Renal cortical epithelial cell (primary cell): ENCODE data around the gene EPB42. TPM values are rescaled to one million over a fixed set of nuclear protein-coding genes. Genes with fewer than 3 reads are reported as not detected.
"Not testable (repeated sequence)": the region's sequence is repeated elsewhere in the genome, so short reads cannot be mapped to it uniquely, and the experiment has no call there.

Experiments
- DNase-seq: peaks from one replicate; pipeline ENCODE4 v3.0.0-alpha.2; 2011; ENCODE audit warnings: low read depth
- total RNA-seq: library from RNA; depleted of rRNA; stranded (reverse); fragments of >200 nt; gene quantifications from 2 replicates; pipeline ENCODE4 v1.2.3, GENCODE V29; 2014

Gene EPB42
- total RNA-seq, 1 donor from 2014 or later, result not detected

DNA sequence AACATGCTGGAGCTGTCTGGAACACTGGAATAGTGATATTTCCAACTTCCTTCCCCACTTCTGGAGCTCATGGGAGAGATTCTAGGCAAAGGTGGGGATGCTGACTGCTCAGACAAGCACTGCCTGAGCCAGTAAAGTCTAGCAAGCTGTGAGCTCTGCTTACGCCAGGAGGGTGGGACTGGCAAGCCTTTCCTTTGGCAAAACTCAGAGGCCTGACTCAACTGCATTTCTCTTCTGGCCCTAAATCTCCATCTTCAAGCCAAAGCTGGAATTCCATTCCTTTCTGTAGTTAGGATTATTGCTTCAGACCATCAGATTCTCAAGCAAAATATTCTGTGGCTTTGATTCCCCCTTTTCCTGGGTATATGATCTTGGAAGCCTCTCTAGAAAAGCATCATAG lies 20.3 kb upstream of the EPB42 start:
- DNase-seq, result no peak

DNA sequence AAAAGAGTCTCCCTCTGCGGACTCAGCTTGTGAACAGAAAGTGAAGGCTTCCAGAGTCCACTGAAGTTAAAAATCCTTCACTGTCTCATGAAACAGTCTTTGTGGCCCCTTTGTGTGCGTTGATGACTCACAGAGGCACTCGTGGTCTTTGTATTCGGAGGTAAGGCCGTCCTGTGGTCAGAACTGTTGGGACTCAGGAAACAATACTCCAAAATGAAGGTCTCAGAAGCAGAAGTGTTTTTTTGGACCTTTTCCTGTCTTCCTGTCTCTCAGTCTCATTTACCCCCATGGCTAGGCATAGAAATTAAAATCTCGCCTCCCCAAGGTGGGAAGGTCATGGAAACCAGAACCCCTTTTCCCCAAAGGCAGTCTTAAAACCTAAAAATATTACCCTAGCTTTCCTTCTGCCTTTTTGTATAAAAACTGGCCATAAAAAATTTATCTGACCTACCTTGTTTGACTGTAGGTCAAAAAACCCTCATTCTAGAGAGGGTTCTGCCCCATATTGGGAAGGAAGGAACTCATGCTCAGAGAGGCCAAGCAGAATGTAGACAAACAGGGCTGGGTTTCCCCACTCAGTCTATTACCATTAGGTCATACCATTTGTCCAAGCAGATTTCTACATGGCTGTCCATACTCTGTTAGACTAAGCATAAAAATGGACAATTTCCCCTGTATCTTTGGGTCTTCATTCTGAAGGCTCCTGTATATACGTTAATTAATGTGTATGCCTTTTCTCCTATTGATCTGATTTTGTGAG lies 19.1 kb upstream of the EPB42 start:
- DNase-seq, result peak; percentile 43

DNA sequence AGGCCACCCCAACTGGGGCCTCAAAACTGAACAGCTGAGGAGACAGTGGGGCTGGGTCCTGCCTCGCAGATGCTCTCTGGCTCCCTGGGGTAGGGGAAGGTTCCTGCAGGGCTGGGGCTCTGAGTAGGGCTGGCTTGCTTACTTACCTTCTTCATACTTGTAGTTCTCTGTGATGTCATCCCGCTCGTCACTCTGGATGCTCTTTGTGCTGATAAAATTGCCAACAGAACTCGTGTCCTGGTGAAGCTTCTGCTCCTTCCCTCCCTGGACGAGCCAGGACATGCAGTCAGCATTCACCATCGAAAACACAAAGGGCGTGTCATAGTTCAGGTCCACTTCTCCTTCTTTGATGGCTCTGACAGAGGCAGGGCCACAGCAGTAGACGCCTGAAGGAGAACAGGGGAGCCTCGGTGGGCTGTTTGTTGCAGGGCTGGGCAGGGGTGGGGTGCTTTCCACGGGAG lies 17.9 kb upstream of the EPB42 start:
- no peak for DNase-seq

DNA sequence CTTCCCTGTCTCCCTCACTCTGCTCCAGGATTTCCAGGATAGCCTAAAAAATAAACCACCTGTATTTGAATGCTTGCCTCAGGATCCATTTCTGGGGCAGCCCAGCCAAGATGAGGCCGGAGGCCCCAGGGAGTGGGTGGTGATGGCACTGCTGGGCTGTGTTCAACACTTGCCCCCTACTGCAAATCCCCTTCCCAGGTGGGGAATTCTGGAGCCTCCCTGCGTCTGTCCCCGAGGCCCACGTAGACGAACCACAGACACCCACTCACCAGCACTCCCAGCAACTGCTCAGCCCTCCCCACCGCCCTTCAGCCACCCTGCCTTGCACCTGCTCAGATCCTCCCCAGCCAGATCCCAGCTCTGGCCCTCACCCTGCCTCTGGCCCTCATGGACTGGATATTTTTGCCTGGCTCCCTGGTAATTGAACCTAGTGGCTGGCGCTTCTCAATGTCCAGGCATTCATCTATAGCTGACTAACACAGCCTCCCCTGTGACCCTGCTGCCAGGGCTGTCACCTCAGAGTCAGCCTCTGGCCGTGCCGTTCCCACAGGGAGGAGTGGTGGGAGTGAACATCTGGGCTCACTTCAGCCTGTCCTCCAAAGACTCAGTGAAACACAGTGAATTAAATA lies 17.1 kb upstream of the EPB42 start:
- DNase-seq, result no peak

DNA sequence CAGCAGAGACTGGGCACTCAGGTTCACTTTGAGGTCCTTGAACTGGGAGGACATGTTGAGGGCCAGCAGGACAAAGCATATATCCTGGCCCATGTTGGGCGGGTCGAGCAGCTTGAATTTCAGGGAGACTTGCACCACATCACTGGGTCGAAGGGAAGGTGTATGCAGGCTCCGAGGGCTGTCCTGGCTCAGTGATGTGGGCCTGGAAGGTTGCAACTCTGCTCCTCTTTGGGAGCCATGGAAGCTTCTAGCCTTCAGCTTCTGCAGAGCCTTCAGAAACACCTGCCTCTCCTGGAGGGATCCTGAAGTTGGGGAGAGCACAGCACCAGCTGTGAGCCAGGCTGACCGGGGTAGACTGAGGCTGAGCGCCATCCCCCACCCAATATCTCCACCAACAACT lies 14.7 kb upstream of the EPB42 start:
- DNase-seq, result no peak

DNA sequence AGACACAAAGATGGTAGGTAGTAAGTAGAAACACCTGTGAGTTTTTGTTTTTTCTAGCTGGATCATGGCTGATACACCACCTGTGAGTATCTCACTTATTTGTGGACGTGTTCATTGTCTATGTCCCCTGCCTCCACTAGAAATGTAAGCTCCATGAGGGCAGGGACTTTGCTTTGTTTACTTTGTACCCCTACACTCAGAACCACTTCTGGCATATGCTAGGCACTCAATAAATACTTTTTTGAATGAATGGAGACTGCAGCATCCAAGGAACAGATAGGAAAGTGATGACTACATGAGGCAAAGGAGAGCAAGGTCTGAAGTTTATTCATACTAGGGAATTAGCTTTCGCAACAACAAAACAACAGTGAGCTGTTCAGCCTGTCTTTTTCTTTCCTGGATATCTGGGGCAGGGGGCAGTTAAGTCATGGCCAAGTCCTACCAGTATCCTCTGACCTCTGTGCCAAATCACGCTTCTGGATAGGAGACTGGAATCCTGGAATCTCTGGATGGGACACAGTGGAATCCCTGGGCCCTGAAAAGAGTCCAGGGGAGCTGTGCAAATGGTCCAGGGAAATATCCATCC lies 11.6 kb upstream of the EPB42 start:
- no peak for DNase-seq

DNA sequence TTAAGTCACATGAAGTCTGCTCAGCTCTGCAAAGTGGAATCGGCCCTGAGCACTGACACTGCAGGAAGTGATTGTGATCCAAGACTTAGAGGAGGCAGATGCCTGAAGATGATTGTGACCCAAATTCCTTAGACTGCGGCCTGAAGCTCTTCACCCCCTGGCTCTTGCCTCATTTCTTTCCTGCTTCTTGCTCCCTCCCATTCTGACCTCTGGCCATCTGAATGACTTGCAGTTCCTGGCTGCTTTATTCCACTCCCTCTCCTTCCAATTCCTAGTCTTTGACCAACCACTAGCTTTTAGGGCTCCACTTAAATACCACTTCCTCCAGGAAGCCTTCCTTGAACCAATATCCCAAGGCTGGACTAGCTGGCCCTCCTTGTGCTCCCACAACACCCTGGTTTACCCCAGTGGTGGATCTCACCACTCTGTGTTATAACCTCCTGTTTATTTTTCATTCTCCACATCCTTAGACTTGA lies 9.9 kb upstream of the EPB42 start:
- peak; percentile 15 for DNase-seq

DNA sequence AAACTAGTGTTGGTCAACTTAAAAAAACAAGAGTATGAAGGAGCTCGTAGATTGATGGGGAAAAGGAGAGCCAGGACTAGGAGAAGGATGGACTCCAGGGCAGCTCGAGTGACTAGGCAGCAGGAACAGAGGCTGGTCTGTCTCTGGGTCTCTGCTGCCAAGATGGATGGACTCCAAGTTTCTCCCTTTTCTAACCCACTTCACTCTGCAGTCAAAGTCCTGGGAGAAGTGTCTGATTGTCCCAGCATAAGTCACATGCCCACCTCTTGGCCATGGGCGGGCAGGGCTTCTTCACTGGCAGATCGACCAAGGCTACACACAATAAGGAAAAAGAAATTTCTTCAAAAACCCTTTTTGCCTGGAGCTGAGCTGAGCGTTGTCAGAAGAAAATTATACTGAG lies 9.2 kb upstream of the EPB42 start:
- DNase-seq, result no peak

DNA sequence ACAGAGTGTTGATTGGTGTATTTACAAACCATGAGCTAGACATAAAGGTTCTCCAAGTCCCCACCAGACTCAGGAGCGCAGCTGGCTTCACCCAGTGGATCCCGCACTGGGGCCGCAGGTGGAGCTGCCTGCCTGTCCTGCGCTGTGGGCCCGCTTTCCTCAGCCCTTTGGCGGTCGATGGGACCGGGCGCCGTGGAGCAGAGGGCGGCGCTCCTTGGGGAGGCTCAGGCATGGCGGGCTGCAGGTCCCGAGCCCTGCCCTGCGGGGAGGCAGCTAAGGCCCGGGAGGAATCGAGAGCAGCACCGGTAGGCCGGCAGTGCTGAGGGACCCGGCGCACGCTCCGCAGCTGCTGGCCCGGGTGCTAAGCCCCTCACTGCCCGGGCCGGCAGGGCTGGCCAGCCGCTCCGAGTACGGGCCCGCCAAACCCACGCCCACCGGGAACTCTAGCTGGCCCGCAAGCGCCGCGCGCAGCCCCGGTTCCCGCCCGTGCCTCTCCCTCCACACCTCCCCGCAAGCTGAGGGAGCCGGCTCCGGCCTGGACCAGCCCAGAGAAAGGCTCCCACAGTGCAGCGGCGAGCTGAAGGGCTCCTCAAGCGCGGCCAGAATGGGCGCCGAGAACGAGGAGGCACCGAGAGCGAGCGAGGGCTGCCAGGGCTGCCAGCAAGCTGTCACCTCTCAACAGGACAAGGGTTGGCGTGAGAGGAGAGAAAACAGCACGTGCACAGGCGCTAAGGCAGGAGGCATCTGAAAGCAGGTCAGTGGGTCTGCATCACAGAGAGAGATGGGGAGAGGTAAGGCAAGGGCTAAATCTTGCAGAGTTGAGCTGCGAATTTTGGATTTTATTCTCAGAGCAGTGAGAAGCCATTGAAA lies 5.9 kb upstream of the EPB42 start:
- DNase-seq, result no peak

DNA sequence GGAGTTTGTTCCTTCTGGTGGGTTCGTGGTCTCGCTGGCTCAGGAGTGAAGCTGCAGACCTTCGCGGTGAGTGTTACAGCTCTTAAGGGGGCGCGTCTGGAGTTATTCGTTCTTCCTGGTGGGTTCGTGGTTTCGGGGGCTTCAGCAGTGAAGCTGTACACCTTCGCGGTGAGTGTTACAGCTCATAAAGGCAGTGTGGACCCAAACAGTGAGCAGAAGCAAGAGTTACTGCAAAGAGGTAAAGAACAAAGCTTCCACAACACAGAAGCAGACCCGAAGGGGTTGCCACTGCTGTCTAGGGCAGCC lies 5.1 kb upstream of the EPB42 start:
- DNase-seq, result not testable (repeated sequence)

DNA sequence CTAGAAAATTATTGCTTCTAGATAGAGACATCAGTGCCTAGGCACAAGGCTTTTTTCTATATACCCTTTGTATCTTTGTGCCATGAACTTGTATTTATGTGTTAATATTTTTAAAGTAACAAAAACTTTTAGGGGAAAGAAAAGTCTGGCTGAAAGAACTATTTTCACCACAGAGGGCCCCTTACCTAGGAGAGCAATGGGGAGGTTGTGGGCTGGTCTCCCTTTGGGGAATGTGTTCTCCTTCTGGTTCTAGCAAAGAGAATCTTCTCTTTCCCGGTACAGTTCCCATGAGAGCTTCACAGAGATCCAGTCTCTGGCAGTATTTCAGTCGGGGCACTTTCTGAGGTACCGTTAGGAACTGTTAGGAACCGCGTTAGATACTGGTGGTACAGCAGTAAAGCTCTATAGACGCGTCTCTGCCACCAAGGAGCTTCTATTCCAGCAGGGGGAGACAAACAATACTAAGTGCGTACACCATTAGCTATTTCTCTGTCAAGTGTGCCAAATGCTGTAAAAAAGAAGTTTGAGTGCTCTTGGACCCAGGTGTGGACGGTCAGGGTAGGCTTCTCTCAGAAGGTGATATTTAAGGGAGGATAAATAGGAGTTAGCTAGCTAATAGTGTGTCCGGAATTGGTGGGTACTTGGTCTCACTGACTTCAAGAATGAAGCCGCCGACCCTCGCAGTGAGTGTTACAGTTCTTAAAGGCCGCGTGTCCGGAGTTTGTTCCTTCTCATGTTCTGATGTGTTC lies 4.6 kb upstream of the EPB42 start:
- peak; percentile 69 for DNase-seq

DNA sequence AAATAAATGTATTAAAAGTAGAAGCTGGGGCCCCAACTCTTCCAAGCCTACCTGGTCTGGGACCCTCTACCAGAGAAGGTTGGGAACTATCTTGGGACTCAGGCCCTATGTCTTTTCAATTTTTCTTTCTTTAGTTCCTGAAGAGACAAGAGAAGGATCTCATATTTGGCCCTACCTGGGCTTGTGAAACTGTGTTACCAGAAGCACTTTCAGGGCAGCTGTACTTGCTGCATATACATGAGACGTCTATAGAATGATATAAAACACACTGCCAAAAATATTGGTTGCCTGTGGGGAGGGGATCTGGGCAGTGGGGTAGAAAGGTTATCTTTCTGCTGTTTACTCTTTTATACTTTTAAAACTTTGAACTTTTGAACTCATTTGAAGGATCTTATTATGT lies 604 bp upstream of the EPB42 start:
- DNase-seq, result no peak

DNA sequence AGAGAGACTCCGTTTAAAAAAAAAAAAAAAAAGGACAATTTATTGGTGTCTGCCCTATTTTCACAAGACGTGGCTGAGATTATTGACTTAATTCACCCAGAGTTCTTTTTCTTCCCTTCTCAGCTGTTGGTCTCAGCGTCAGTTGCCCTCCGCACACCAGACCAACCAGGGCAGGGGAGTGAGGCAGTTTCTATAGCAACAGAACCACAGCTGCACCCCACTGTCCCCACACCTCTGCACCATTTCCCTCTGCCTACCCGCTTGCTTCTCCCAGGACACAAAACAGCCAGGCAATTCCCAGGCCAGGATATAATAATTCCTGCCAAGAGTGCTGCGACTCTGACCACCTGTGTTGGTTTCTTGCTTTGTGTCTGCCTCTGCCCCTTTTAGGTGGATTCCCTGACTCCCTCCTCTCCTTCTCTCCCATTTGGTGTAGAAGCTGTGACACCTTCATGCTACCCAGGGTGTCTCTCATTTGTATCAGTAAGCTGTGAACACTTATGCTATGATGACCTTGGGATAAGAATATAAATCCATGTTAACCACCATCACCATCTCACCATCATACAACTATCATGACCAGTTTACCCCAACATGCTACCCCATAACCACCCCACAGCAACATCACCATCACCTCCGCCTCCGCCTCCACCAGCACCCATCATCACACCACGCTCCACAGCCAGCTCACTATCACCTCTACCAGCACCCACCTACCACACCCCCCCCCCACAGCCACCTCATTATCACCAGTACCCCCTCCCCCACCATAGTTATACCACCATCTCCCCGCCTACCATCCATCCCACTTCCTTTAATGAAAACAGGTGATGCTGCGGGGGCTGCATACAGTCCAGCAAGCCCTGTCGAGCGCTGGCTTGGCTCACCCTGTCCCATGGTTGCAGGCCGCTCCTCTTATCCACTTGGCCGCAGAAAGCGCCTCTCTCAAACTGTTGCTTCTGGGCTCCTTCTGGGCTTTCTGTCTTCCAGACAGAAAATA lies 589 bp downstream of the EPB42 start:
- no peak for DNase-seq

DNA sequence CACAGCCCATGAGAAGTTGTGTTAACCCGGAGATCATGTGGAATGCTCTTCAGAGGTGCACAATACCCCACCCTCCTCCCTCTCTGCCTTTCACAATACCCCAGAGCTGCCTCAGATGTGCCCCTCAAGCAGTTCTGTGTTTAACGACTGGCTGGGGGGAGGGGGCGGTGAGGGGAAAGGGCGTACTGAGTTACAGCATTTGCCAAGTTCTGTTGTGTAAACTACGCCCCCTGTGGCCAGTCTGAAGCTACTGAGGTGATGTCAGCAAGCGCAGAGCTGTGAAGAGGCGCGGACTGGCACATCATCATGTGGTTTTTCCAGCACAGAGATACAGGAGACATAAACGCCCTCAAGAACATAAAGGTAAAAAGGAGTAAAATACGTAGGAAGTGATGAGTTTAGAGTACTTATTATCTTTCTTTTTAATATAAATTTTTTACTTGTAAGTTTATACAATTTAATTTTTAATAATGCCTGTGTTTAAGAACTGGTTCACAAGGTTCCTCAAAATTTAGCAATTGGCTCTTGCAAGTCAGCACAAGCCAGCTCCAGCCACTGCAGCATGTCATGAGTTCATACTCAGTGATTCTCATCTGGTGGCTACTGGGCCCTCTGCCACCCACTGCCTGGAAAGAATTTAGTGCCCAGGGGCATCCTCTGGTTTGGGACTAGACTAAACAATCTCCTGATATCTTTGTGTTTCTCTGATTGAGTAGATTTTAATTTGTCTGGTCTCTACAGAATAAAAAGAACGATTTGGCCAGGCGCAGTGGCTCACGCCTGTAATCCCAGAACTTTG lies 1.7 kb downstream of the EPB42 start:
- DNase-seq, result no peak

DNA sequence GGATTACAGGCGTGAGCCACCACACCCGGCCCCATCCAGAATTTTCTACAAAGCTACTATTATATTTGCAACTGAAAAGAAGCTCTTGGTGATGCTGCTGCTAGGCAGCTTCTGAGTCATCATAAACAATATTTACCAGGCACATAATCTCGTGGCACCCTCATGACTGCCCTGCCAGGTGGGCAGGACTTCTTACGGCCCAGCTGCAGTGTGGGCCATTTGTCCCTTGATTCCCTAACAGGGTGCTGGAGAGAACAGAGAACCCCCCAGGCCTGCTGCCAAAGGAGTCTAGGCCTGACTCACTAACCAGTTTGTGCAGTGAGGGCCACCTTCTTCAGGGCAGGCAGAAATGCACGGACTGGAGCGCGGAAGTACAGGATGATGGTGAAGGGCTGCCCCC lies 4.9 kb downstream of the EPB42 start:
- DNase-seq, result no peak

DNA sequence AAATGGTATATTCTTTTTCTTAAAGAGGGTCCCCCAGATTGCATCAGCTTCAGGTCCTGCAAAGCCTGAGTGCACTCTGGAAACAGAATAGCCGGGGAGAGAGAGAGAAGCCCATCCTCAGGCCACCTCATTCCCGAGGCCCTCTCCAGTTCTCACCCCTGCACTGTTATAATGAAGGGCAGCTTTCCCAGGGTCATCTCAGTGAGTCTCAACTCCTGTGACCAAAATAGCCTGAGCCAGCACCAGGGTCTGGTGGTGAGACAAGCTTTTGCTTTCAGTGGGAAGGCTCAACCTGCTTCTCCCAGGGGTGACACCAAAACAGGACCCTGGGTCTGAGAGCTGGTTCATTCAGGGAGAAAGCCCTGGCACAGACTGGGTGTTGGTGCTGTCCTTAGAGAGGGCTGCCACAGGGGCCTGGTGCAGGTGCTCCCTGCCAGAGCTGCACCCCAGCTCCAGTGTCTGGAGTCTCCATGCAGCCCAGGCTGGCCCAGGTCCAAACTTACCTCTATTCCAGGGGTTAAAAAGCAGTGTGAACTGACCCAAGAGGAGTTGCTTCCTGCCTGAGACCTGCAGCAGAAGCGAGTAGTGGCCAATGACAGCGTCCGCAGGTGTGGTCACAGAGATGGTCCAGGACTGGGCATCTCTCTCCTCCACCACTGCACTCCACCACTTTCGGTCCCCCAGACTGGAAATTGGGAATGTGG lies 6.1 kb downstream of the EPB42 start:
- DNase-seq, result no peak

DNA sequence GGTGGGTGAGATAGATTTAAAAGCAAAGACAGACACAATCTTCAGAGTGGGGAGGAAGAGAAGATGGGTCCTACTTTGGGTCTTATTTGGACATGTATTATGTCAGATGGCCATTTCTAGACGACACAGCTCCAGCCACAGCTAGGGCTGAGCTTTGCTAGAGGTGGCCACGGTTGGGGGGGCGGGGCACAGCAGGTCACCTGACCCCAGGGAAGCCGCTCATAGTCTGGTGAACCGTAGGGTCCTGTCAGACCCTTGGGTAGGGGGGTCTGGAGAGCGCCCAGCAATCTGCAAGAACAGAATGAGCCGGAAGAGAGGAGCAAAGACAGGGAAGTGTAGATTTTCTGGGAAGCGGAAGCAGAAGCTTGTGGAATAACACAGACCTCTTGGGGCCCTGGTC lies 6.6 kb downstream of the EPB42 start:
- DNase-seq, result no peak

DNA sequence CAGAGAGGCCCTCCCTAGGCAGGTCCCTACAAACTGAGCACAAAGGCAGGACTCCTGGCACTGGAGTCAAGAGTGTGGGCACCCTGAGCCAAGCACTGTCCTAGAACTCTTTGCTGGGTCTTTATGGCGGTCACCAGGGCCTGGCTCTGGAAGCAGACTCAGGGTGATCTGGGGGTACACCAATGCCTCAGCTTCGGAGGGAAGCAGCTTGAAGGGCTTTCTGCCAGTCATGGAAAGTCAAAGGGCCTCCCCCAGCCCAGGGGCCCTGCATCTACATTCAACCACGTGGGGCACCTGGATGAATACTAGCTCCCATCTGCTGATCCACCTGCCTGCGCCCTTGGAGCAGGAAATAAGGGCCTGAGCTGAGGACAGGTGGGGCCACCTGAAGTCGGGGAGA lies 7.4 kb downstream of the EPB42 start:
- no peak for DNase-seq

DNA sequence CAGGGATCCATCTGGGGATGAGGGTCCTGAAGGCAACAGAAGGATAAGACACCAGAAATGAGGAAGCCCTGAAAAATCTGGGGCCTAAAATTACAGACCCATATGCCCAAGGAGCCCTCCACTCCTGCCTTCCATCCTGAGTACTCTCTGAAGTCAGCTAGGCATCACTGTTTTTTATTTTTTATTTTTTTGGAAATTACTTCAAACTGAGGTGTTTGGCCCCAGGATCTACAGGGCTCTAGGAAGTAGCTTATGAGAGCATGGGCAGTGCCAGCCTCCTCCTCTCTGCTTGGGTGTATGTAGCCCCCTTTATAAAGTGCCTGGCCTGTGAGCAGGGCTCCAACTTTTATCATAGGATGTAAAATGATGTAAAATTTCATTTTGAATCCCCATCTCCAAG lies 7.9 kb downstream of the EPB42 start:
- no peak for DNase-seq
